ENCODE results near the gene PRKCA. TPM values are rescaled to one million over a fixed set of nuclear protein-coding genes. Genes with fewer than 3 reads are reported as not detected.
A peak's percentile ranks its signal among the peaks of the same experiment; 100 is the strongest.

The PRKCA gene
- total RNA-seq, 1 experiment from 2014 or later: 22.6 TPM

DNA sequence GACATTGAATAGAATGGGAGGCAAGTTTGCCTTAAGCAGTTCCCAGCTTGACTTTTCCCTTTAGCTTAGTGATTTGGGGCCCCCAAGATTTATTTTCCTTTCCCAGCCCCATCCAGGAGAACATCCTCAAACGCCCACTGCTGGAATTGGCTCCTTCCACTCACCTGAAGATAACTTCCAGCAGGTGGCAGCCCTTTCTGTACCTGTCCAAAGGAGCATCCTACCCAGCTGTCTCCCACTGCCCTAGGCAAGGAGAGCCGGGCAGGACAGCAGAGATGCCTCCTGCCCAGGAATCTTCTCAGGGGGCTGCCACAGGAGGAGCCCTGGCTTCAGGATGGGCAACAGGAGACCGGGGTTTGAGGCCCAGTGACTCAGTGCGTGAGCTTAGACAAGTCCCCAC is 538.9 kb downstream of the PRKCA start:
- Histone ChIP-seq H3K36me3 (ENCODE audit: low read depth, low read length) (no peaks in the 10 kb centered on the region), H3F3A (ENCODE audit: low read length, unreplicated experiment) (no peaks in the 10 kb centered on the region), H3K27ac (ENCODE audit: low read length) (no peak overlapping the region), H3K27me3 (ENCODE audit: low read length) (peaks cover 36% of the 10 kb centered on the region), H3K4me3 (ENCODE audit: low read length) (no peak overlapping the region), H3K79me2 (ENCODE audit: low read length) (no peaks in the 10 kb centered on the region), H3K4me1 (ENCODE audit: insufficient read depth, low read length) (no peaks in the 10 kb centered on the region), H3K4me2 (ENCODE audit: low read length) (no peak overlapping the region), H3K9me3 (ENCODE audit: low read length) (no peaks in the 10 kb centered on the region), H3K9ac (ENCODE audit: low read length) (no peak overlapping the region), H4K20me1 (ENCODE audit: low read length) (no peaks in the 10 kb centered on the region), H2AFZ (ENCODE audit: low read length) (no peak overlapping the region), H3K9me2 (replicated peaks; ENCODE audit: low read length) (no peaks in the 10 kb centered on the region)
- intact Hi-C loops (cut with micrococcal nuclease): no loop called here
- TF ChIP-seq, protein P1, sequence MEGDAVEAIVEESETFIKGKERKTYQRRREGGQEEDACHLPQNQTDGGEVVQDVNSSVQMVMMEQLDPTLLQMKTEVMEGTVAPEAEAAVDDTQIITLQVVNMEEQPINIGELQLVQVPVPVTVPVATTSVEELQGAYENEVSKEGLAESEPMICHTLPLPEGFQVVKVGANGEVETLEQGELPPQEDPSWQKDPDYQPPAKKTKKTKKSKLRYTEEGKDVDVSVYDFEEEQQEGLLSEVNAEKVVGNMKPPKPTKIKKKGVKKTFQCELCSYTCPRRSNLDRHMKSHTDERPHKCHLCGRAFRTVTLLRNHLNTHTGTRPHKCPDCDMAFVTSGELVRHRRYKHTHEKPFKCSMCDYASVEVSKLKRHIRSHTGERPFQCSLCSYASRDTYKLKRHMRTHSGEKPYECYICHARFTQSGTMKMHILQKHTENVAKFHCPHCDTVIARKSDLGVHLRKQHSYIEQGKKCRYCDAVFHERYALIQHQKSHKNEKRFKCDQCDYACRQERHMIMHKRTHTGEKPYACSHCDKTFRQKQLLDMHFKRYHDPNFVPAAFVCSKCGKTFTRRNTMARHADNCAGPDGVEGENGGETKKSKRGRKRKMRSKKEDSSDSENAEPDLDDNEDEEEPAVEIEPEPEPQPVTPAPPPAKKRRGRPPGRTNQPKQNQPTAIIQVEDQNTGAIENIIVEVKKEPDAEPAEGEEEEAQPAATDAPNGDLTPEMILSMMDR (conservative IDR thresholded peaks at IDR 0.05; ENCODE audit: low read depth, low read length): peak; percentile 42; the same call in 1 of the 2 replicates
- no peak for TF ChIP-seq EZH2phosphoT487 (IDR thresholded peaks at IDR 0.05; ENCODE audit: borderline replicate concordance, low read length)
- ChIA-PET CTCF (no interaction called here), POLR2A (ENCODE audit: unreplicated experiment) (no interaction called here)
- peak; percentile 42 for DNase-seq
- no TSS peak for BruUV-seq (replicated peaks)
- ATAC-seq: no peak

- Histone ChIP-seq H3K9ac (ENCODE audit: low read length) (no peak overlapping the region), H3K27me3 (ENCODE audit: low read length) (peaks cover 36% of the 10 kb centered on the region), H3K4me3 (ENCODE audit: low read length) (no peak overlapping the region), H3K4me1 (ENCODE audit: insufficient read depth, low read length) (no peaks in the 10 kb centered on the region), H3K79me2 (ENCODE audit: low read length) (no peaks in the 10 kb centered on the region), H3K27ac (ENCODE audit: low read length) (no peak overlapping the region), H3K9me3 (ENCODE audit: low read length) (no peaks in the 10 kb centered on the region), H4K20me1 (ENCODE audit: low read length) (no peaks in the 10 kb centered on the region), H2AFZ (ENCODE audit: low read length) (no peak overlapping the region), H3K36me3 (ENCODE audit: low read depth, low read length) (no peaks in the 10 kb centered on the region), H3K9me2 (replicated peaks; ENCODE audit: low read length) (no peaks in the 10 kb centered on the region), H3K4me2 (ENCODE audit: low read length) (no peak overlapping the region), H3F3A (ENCODE audit: low read length, unreplicated experiment) (no peaks in the 10 kb centered on the region)
- CTCF ChIA-PET: no interaction called here
- DNase-seq (no peak), ATAC-seq (no peak)
- TF ChIP-seq EZH2phosphoT487 (IDR thresholded peaks at IDR 0.05; ENCODE audit: borderline replicate concordance, low read length) (no peak), EZH2 (IDR thresholded peaks at IDR 0.05; ENCODE audit: low read length, unreplicated experiment) (no peak)
- TF ChIP-seq, protein P1 (conservative IDR thresholded peaks at IDR 0.05; ENCODE audit: low read depth, low read length): no peak
- intact Hi-C loops (cut with micrococcal nuclease): no loop called here
- POLR2A ChIA-PET (ENCODE audit: unreplicated experiment): no interaction called here
- BruUV-seq (replicated peaks): no TSS peak
These were observed 539.3 kb downstream of the PRKCA start for GRCh38 chr17:66841744-66842143.

GRCh38 chr17:66842505-66842904 is 540.1 kb downstream of the PRKCA start:
- no peaks in the 10 kb centered on the region for H3K9me2 ChIP-seq (replicated peaks; ENCODE audit: low read length)
- no peak overlapping the region for H2AFZ ChIP-seq (ENCODE audit: low read length)
- no TSS peak for BruUV-seq (replicated peaks)
- no peak overlapping the region for H3K4me2 ChIP-seq (ENCODE audit: low read length)
- H3K36me3 ChIP-seq (ENCODE audit: low read depth, low read length): no peaks in the 10 kb centered on the region
- H3K9me3 ChIP-seq (ENCODE audit: low read length): no peaks in the 10 kb centered on the region
- H3K27me3 ChIP-seq (ENCODE audit: low read length): peaks cover 31% of the 10 kb centered on the region
- H3K9ac ChIP-seq (ENCODE audit: low read length): no peak overlapping the region
- ChIA-PET CTCF (interaction anchor here (0.6 kb wide), 1 partner anchor 18 kb away, joined by 3 read pairs; no protein-coding TSS in a partner anchor), POLR2A (ENCODE audit: unreplicated experiment) (no interaction called here)
- DNase-seq: no peak
- no peaks in the 10 kb centered on the region for H3F3A ChIP-seq (ENCODE audit: low read length, unreplicated experiment)
- H3K4me1 ChIP-seq (ENCODE audit: insufficient read depth, low read length): no peaks in the 10 kb centered on the region
- ATAC-seq: no peak
- no peaks in the 10 kb centered on the region for H4K20me1 ChIP-seq (ENCODE audit: low read length)
- H3K79me2 ChIP-seq (ENCODE audit: low read length): no peaks in the 10 kb centered on the region
- TF ChIP-seq EZH2phosphoT487 (IDR thresholded peaks at IDR 0.05; ENCODE audit: borderline replicate concordance, low read length) (no peak), EZH2 (IDR thresholded peaks at IDR 0.05; ENCODE audit: low read length, unreplicated experiment) (no peak)
- TF ChIP-seq, protein P1 (conservative IDR thresholded peaks at IDR 0.05; ENCODE audit: low read depth, low read length): no peak
- no peak overlapping the region for H3K27ac ChIP-seq (ENCODE audit: low read length)
- no peak overlapping the region for H3K4me3 ChIP-seq (ENCODE audit: low read length)
- intact Hi-C loops (cut with micrococcal nuclease): no loop called here
